HepG2 (cell line): ENCODE data around the gene RPTOR. TPM values are rescaled to one million over a fixed set of nuclear protein-coding genes. Genes with fewer than 3 reads are reported as not detected.

Experiments used
- CEBPZ ChIP-seq: IDR thresholded peaks from 2 replicates; pipeline ENCODE4 v1.6.1; 2012; ENCODE audit warnings: low read length, improper control_type of control experiment
- GABPB1 ChIP-seq: IDR thresholded peaks from 2 replicates; pipeline ENCODE4 v1.6.1; 2016; ENCODE audit warnings: mild to moderate bottlenecking, missing genetic modification reagents, moderate library complexity, missing compliant biosample characterization
- IRX3 ChIP-seq: sonication (generic); formaldehyde crosslinking; IDR thresholded peaks from 2 replicates; pipeline ENCODE4 v1.8.1; 2023; ENCODE audit warnings: mild to moderate bottlenecking, low read depth, missing genetic modification reagents, borderline replicate concordance
- MEF2D ChIP-seq: sonication (generic); formaldehyde crosslinking; IDR thresholded peaks from 2 replicates; pipeline ENCODE4 v1.5.1; 2020; ENCODE audit warnings: mild to moderate bottlenecking, missing genetic modification reagents
- NCOA1 ChIP-seq: sonication (generic); formaldehyde crosslinking; IDR thresholded peaks from 2 replicates; pipeline ENCODE4 v1.9.0; 2021; ENCODE audit warnings: missing genetic modification reagents
- NFE2L2 ChIP-seq: fragments of 150-350 bp; IDR thresholded peaks from 2 replicates; pipeline ENCODE4 v1.6.1; 2014; ENCODE audit warnings: low read length
- NKX3-1 ChIP-seq: sonication (generic); formaldehyde crosslinking; IDR thresholded peaks from 2 replicates; pipeline ENCODE4 v1.5.0; 2020; ENCODE audit warnings: missing genetic modification reagents
- RARA ChIP-seq: IDR thresholded peaks from 2 replicates; pipeline ENCODE4 v1.6.1; 2016; ENCODE audit warnings: missing genetic modification reagents, missing compliant biosample characterization
- REL ChIP-seq: sonication (generic); formaldehyde crosslinking; conservative IDR thresholded peaks from 2 replicates; pipeline ENCODE4 v1.8.0; 2022; ENCODE audit warnings: mild to moderate bottlenecking, missing genetic modification reagents, moderate library complexity
- REXO4 ChIP-seq: sonication (generic); formaldehyde crosslinking; IDR thresholded peaks from 2 replicates; pipeline ENCODE4 v1.8.0; 2022; ENCODE audit warnings: missing genetic modification reagents, mild to moderate bottlenecking, borderline replicate concordance
- SP1 ChIP-seq, 2 experiments: fragments of 450-650 bp in 1 of 2; sonication (generic) in 1 of 2; formaldehyde crosslinking in 1 of 2; IDR thresholded peaks; 2 replicates each; pipeline versions ENCODE4 v1.4.0 to v1.6.1; 2016 to 2020; ENCODE audit warnings: missing genetic modification reagents in 1 of 2
- TAF15 ChIP-seq: fragments of 200-400 bp; formaldehyde crosslinking; IDR thresholded peaks from one replicate; pipeline ENCODE4 v1.6.1; 2018; ENCODE audit warnings: mild to moderate bottlenecking, low read depth, low read length; ENCODE audit not compliant: poor library complexity, severe bottlenecking
- TEAD3 ChIP-seq: optimal IDR thresholded peaks from 2 replicates; pipeline ENCODE3; 2016; ENCODE audit warnings: borderline replicate concordance
- TGIF2 ChIP-seq: IDR thresholded peaks from 2 replicates; pipeline ENCODE4 v1.6.1; 2016; ENCODE audit warnings: control low read depth, missing compliant biosample characterization
- ZFP91 ChIP-seq: sonication (generic); formaldehyde crosslinking; IDR thresholded peaks from 2 replicates; pipeline ENCODE4 v1.9.0; 2022; ENCODE audit warnings: missing genetic modification reagents, mild to moderate bottlenecking, borderline replicate concordance
- ZMYM3 ChIP-seq: sonication (generic); formaldehyde crosslinking; IDR thresholded peaks from 2 replicates; pipeline ENCODE4 v1.5.1; 2020; ENCODE audit warnings: mild to moderate bottlenecking, missing genetic modification reagents
- ZNF431 ChIP-seq: sonication (generic); formaldehyde crosslinking; IDR thresholded peaks from 2 replicates; pipeline ENCODE4 v1.9.0; 2022; ENCODE audit warnings: missing genetic modification reagents, low read depth, mild to moderate bottlenecking, borderline replicate concordance
- ZNF451 ChIP-seq: sonication (generic); formaldehyde crosslinking; IDR thresholded peaks from 2 replicates; pipeline ENCODE4 v1.5.0; 2020; ENCODE audit warnings: mild to moderate bottlenecking, missing genetic modification reagents
- ZNF558 ChIP-seq: sonication (generic); formaldehyde crosslinking; IDR thresholded peaks from 2 replicates; pipeline ENCODE4 v1.9.0; 2022; ENCODE audit warnings: mild to moderate bottlenecking, missing genetic modification reagents, borderline replicate concordance
- ZNF616 ChIP-seq: sonication (generic); formaldehyde crosslinking; IDR thresholded peaks from 2 replicates; pipeline ENCODE4 v1.5.0; 2020; ENCODE audit warnings: low read depth, mild to moderate bottlenecking, missing genetic modification reagents
- ZNF800 ChIP-seq: sonication (generic); formaldehyde crosslinking; IDR thresholded peaks from 2 replicates; pipeline ENCODE4 v1.4.0; 2020; ENCODE audit warnings: missing genetic modification reagents
- polyA plus RNA-seq, 8 experiments: library from polyadenylated mRNA; depleted of rRNA in 3 of 8; stranded (reverse) in 7 of 8; unstranded in 1 of 8; fragments of >200 nt; fragmentation: Illumina TruSeq in 4 of 8; extraction: Trizol in 4 of 8; gene quantifications; 2 replicates each; pipeline versions ENCODE4 v1.2.1 to v1.2.3, GENCODE V29; 2011 to 2016; ENCODE audit warnings: low read depth in 4 of 8, missing spikeins in 1 of 8, mixed read lengths in 1 of 8; ENCODE audit not compliant: insufficient read depth in 1 of 8
- total RNA-seq, 5 experiments: library from RNA; depleted of rRNA; stranded (reverse); fragments of >200 nt; fragmentation: Illumina TruSeq; extraction: Trizol; gene quantifications; 2 replicates each; pipeline ENCODE4 v1.2.3, GENCODE V29; 2016; ENCODE audit warnings: low read depth in 1 of 5

RPTOR gene
- total and polyA plus RNA-seq, 2 of the 13 experiments (the other 11 are each of a cell fraction or from before 2014, with no cell fraction given), result 6.6 to 25.3 TPM

GRCh38 chr17:80575057-80575875 lies 30.6 kb downstream of the RPTOR start (continued):
- peak; percentile 56 for TF ChIP-seq GABPB1 (CRISPR knock-in tag)
- TF ChIP-seq MEF2D (CRISPR knock-in tag), result peak; percentile 48; the same call in 1 of the 2 replicates
- peak; percentile 69; the same call in 1 of the 2 replicates for TF ChIP-seq ZFP91 (CRISPR knock-in tag)
- no peak for TF ChIP-seq IRX3 (CRISPR knock-in tag)
- no peak for TF ChIP-seq ZNF451 (CRISPR knock-in tag)
- TF ChIP-seq SP1 (IDR thresholded peaks at IDR 0.05), result no peak
- TF ChIP-seq SP1 (CRISPR knock-in tag; IDR thresholded peaks at IDR 0.05), result peak; percentile 89
- TF ChIP-seq TEAD3 (CRISPR knock-in tag), result peak; percentile 91
- no peak for TF ChIP-seq NCOA1 (CRISPR knock-in tag)
- no peak for TF ChIP-seq REL (CRISPR knock-in tag)
- no peak; the same call in 1 of the 2 replicates for TF ChIP-seq RARA
- no peak for TF ChIP-seq REXO4
- TF ChIP-seq ZNF558 (CRISPR knock-in tag), result no peak
- TF ChIP-seq NFE2L2, result peak; percentile 17; the same call in 1 of the 2 replicates
- 0 out of 2 replicates have a peak, but pooled peaks have one; percentile 72 for TF ChIP-seq TGIF2 (CRISPR knock-in tag)
- no peak for TF ChIP-seq NKX3-1 (CRISPR knock-in tag)
- no peak for TF ChIP-seq TAF15
- no peak for TF ChIP-seq ZNF431
- TF ChIP-seq ZNF616 (CRISPR knock-in tag), result no peak
- peak; percentile 81 for TF ChIP-seq ZMYM3 (CRISPR knock-in tag)
- TF ChIP-seq ZNF800, result peak; percentile 39; the same call in 1 of the 2 replicates
- no peak for TF ChIP-seq CEBPZ
